ENCODE measurements around the gene PACSIN2.

DNA sequence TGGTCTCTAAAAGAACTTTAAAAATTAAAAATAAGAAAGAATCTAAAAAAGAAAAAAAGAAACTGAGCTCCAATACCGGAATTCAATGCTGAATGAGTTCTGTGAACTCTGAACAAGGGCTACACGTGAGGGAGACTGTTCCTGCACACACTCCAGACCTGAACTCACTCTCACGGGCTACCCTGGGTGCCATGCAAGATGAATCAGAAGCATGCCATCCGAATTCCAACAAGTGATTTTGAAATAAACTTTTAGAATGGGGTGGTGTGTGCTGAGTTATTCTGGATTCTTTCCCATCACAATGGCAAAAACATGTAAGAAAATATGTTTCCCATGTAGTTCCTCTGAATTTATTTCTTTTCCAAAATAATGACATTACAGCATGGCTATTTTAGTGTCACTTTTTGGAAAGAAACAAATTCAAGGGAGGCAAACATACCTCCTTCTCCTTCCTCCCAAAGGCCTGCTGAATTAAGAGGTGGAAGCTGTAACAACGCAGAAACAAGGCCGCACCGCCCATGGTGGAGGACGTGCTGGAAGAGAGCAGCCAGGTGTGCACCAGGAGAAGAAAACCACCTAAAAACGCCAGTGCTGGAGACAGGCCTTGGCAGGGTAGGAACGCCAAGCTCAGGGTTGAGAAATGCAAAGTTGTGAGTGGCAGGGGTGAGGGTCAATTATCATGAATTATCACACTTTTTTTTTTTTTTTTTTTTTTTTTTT lies 94.7 kb downstream of the PACSIN2 start:
- TF ChIP-seq GABPA (IDR thresholded peaks at IDR 0.05; ENCODE audit: low read depth) (no peak), REST (IDR thresholded peaks at IDR 0.05; ENCODE audit: insufficient replicate concordance, low read depth) (no peak), SPI1 (IDR thresholded peaks at IDR 0.05; ENCODE audit: borderline replicate concordance, low read depth) (no peak)
- TF ChIP-seq, protein P1, sequence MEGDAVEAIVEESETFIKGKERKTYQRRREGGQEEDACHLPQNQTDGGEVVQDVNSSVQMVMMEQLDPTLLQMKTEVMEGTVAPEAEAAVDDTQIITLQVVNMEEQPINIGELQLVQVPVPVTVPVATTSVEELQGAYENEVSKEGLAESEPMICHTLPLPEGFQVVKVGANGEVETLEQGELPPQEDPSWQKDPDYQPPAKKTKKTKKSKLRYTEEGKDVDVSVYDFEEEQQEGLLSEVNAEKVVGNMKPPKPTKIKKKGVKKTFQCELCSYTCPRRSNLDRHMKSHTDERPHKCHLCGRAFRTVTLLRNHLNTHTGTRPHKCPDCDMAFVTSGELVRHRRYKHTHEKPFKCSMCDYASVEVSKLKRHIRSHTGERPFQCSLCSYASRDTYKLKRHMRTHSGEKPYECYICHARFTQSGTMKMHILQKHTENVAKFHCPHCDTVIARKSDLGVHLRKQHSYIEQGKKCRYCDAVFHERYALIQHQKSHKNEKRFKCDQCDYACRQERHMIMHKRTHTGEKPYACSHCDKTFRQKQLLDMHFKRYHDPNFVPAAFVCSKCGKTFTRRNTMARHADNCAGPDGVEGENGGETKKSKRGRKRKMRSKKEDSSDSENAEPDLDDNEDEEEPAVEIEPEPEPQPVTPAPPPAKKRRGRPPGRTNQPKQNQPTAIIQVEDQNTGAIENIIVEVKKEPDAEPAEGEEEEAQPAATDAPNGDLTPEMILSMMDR (IDR thresholded peaks at IDR 0.05; ENCODE audit: insufficient read depth, low read length): no peak
